CD4-positive, alpha-beta T cell treated with Interleukin-1 beta for 1 hour (primary cell): ENCODE results near the gene S100A14.
"Not testable (repeated sequence)": the region's sequence is repeated elsewhere in the genome, so short reads cannot be mapped to it uniquely, and the experiment has no call there.

Experiments used
- DNase-seq, 2 donors: peaks; one replicate each; pipeline ENCODE4 v3.0.0-alpha.2; 2020 to 2022

Gene S100A14

DNA sequence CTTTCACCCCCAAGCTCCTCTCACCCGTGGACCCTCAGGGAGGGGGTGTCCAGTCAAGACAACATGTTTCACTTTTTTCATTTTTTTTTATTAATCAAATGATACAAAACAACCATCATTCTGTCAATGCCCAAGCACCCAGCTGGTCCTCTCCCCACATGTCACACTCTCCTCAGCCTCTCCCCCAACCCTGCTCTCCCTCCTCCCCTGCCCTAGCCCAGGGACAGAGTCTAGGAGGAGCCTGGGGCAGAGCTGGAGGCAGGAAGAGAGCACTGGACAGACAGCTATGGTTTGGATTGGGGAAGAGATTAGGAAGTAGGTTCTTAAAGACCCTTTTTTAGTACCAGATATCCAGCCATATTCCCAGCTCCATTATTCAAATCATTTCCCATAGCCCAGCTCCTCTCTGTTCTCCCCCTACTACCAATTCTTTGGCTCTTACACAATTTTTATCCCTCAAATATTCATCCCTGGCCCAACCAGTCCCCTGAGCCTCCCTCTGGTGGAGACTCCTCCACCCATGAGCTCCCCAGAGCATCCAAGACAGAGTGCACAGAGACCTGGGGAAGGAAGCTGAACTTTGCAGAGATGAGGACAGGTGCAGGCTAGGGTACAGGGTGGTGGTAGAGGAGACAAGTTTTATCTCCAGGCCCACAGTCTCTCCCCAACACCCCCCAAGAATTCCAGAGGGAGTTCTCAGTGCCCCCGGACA lies 1.8 kb downstream of the S100A14 start:
- no peak for DNase-seq

GRCh38 chr1:153613406-153613805 lies 2.7 kb downstream of the S100A14 start:
- no peak for DNase-seq

DNA sequence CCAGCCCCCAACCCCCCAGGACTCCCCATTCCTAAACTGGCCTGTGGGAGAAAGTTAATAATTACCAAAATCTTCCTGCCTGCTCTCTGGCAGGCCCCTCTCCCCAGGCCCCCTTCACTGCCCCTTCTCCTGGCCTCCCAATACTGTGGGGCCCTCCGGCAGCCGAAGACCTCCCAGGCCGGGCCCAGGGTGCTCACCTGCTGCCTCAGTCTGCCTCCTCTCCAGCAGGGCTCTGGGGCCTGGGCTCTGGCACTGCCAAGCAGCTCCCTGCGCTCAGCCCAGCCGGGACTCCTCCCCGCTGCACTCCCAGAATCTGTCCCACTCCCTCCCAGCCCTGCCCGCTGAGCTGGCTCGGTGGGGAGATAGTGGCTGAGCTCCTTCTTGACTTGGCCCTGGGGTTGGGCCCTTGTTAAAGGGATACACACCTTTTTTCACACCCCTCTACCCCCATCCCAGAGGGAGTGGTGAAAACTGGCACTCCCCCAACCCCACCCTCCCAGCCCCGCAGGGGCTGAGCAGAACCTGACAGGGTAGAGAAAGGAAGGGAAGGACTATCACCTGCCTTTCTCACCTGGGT lies 3.3 kb downstream of the S100A14 start, which contains the start of gene S100A16:
Gene S100A16 (minus strand): TSS at position 383 of the 577 bp plus-strand sequence. CDS start 4,986 bp downstream, outside the sequence.
- DNase-seq, result no peak

- DNase-seq, result no peak
These were observed 3.9 kb downstream of the S100A14 start for GRCh38 chr1:153612111-153612754.

- DNase-seq, result no peak
These were observed 4.8 kb downstream of the S100A14 start for GRCh38 chr1:153611356-153611755.

DNA sequence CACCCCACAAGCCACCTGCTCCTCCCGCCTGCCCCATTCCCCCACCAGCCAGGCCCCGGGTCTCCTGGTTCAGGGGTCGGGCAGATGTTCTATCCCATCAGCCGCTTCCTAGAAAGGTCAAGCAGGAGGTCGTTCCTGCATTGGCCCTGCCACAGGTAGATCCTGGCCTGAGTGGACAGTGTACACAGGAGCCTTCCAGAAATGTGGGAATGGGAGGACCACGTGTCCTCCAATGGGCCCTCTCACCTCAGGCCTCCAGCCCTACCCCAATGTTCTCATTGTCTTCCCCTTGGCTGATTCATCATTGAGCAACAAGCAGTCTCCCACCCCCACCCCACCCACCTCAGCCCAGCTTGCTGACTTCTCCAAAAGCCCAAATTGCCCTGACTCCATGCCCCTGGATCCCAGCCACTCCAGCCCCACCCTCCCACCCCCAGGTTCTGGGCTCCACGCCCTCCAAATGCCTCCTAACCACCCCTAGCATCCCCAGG lies 5.3 kb downstream of the S100A14 start:
- DNase-seq, result no peak

GRCh38 chr1:153610334-153610733 lies 5.8 kb downstream of the S100A14 start:
- no peak for DNase-seq

DNA sequence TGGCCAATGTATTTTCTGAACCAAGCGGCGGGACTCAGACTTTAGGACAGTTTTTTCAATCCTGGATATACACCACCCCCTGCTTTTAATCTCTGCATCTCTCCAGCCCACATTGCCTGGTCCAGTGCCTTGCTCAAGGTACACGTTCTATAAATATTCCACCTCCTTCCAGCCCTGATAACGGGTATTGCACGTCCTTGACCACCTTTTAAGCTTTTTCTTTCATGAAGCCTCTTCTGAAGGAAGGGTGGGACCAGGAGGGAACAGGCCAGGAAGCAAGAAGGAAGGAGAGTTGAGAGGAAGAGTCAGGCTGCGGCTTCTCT lies 6.6 kb downstream of the S100A14 start:
- DNase-seq, result no peak

DNA sequence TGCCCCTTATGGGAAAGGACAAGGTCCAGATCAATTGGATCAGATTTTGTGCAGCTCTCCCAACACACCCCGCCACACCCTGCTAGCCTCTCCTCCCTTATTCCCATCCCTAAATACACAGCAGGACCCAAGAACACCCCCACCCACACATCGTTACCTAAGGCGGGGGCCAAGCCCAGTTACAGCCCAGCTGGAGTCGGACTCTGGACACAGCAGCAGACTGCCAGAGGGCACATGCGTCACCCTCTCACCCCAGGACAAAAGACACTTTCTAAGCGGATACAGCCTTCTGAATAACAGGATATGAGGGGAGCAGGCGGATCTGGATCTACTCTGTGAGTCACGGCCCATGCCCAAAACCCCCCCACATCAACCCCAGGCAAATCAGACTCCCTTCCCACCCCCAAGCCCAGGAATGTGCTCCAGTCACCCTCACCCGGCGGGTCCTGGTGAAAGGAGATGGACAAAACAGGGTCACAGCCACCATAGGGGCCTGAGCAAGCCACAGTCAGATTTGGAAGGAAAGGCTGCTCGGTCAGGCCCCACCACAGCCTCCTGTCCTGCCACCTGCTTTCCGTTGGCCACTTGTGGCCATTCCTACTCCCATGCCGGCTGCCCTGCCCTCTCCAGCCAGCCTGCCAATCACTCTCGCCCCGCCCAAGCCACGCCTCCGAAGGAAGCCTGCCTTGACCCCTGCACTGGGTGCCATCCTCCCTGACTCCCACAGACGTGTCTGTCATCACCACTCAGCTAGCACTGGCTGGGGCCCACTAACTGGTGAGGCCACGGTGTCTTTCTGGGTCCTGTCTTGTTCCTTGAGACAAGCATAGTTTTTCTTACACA lies 7.2 kb downstream of the S100A14 start:
- DNase-seq, result no peak

- no peak for DNase-seq
These were observed 7.9 kb downstream of the S100A14 start for GRCh38 chr1:153608089-153608682.

DNA sequence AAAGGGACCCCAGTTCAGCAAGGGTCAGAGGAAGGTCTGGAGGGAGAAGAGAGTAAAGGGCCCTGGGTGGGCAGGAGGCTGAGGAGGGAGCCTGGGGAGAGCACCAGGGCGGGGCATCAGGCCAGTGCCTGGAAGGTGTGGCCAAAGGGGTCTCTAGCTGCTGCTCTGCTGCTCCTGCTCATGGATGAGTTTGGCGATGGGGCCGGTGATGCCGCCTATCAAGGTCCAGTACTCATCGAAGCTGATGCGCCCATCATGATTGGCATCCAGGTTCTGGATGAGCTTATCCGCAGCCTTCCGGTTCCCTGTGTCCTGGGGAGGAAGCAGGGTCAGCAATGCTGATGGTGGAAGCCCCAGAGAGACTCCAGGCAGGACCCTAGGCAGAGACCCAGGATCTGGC lies 8.7 kb downstream of the S100A14 start:
- no peak for DNase-seq

DNA sequence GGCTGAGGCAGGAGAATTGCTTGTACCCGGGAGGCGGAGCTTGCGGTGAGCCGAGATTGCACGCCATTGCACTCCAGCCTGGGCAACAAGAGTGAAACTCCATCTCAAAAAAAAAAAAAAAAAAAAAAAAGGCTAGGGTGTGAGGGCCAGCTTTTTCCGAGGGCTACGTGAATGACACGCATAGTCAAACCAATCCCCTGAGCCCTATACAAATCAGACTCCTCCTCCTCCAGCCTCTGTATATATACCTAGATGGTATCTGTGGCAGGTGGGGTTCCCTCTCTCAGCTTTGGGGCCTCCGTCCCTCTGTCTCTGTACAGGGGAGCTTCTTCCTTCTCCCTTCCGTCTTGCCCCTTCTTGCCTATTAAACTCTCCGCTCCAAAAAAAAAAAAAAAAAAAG lies 9.9 kb downstream of the S100A14 start:
- DNase-seq, result no peak

DNA sequence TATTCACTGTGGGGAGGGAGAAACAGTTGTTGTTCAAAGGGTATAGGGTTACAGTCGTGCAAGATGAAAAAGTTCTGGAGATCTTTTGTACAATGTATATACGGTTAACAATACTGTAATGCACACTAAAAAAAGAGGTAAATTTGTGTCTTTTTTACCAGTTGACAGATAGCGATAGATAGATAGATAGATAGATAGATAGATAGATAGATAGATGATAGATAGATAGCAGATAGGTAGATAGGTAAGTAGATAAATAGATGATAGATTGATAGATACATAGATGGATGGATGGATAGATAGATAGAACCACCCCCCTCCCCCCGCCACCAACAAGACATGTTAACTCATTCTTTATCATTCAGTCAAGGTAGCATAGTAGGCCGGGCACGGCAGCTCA lies 13.4 kb downstream of the S100A14 start:
- DNase-seq, result no peak

DNA sequence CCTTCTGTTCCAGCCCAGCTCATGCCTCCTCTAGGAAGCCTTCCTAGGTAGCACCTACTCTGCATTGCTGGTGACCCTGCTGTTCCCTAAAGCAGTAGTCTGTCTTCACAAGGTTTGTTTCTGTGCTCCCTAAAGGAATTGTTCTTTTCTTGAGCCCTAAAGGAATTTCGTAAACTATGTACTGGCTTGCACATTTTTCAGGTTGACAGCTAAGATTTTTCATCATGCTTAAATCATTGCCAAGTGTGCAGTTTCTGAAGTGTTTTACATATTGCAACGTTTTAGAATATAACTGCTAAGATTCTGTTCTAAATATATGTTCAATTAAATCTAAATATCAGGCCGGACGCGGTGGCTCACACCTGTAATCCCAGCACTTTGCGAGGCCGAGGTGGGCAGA lies 16.3 kb downstream of the S100A14 start:
- no peak for DNase-seq

GRCh38 chr1:153598309-153599172 lies 17.6 kb downstream of the S100A14 start:
- peak; percentile 14 to 75 for DNase-seq

DNA sequence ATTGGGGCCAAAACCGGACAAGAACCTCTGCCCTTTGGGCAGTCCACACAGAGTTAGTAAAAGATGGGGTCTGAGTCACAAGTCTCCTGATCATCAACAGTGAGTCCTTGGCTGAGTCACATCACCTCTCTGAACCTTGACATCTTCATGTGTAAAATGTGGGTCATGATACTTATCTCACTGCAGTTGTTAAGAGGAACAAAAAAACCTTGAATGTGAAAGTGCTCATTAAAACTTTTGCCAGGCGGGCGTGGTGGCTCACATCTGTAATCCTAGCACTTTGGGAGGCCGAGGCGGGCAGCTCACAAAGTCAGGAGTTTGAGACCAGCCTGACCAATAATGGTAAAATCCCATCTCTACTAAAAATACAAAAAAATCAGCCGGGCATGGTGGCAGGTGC lies 18.9 kb downstream of the S100A14 start:
- no peak for DNase-seq

DNA sequence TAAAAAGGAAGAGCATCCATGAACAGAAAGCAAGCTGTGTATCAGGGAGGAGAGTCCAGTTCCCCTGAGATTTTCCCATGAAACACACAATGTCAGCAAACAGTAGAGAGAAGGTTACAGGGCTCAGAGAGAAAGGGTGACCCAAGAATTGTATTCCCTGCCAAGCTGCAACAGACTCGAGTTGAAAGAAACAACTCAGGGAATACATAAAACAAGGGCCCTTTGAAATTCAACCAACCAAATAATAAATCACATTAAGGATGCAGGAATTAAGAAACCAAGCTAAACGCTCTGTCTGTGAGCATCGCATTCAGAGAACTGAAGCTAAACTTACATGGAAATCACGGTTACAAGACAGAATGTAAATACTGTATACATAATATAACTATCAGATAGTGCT lies 23.4 kb downstream of the S100A14 start:
- DNase-seq, result no peak

DNA sequence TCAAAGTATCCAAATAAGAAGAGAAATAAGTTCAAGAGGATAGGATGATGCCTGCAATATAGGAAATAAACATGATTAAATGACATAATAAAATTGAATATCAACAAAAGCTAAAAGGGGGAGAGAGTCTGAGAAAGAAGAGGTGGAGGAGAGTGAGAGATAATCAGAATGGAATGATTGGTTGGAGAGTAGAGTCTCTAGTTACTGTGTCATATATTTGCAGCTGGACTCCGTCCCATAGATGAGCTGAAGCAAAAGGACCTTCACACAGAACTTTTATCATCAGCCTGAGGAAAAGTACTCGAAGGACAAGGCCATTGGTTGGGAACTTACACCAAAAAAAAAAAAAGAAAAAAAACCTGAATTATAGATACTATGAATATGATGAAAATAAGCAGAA lies 27.6 kb downstream of the S100A14 start:
- no peak for DNase-seq

- DNase-seq, result not testable (repeated sequence)
These were observed 28.1 kb downstream of the S100A14 start for GRCh38 chr1:153588033-153588432.

GRCh38 chr1:153587314-153587713 lies 28.8 kb downstream of the S100A14 start:
- DNase-seq, result no peak

GRCh38 chr1:153586347-153586746 lies 29.8 kb downstream of the S100A14 start:
- no peak for DNase-seq

DNA sequence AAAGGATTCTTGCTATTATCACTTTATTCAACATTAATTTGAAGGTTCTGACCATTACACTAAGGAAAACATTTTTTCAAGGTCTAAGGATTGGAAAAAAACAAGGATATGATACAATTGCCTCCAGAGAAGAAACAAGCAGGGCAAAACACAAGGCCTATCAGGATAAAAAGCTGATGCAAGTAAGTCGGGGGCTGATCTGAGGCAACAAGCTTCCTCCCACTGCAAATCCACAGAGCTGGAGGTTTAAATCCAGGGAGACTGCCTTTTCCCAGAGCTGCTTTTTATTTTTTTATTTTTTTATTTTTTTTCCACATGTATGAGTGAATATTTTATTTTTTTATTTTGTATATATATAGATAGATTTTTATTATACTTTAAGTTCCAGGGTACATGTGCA lies 31.1 kb downstream of the S100A14 start:
- DNase-seq, result no peak
